ENCODE data around the gene PAQR5.

GRCh38 chr15:69320977-69321554, 22.4 kb downstream of the PAQR5 start:
- TF ChIP-seq CTCF (IDR thresholded peaks at IDR 0.05) (no peak), POLR2A (IDR thresholded peaks at IDR 0.05) (no peak)
